CD4-positive, alpha-beta T cell treated with Interleukin-15 for 4 hours (primary cell): Measurements from ENCODE around the gene FNIP1.
A peak's percentile ranks its signal among the peaks of the same experiment; 100 is the strongest.
"Not testable (repeated sequence)": the region's sequence is repeated elsewhere in the genome, so short reads cannot be mapped to it uniquely, and the experiment has no call there.

Experiments
- DNase-seq: peaks from one replicate; pipeline ENCODE4 v3.0.0-alpha.2; 2020; ENCODE audit warnings: low spot score

The FNIP1 gene

GRCh38 chr5:131607903-131608540 is 188.8 kb downstream of the FNIP1 start:
- DNase-seq: no peak

GRCh38 chr5:131607418-131607817 is 189.4 kb downstream of the FNIP1 start:
- no peak for DNase-seq

GRCh38 chr5:131605086-131605485 is 191.7 kb downstream of the FNIP1 start:
- no peak for DNase-seq

- peak; percentile 25 for DNase-seq
Observed at GRCh38 chr5:131595088-131596033, 201.5 kb downstream of the FNIP1 start.

GRCh38 chr5:131593921-131594320 is 202.9 kb downstream of the FNIP1 start:
- no peak for DNase-seq

GRCh38 chr5:131593436-131593835 is 203.4 kb downstream of the FNIP1 start:
- DNase-seq: not testable (repeated sequence)
